Thymus (tissue), 11 donors: ENCODE measurements around the gene HSD11B2. TPM values are rescaled to one million over a fixed set of nuclear protein-coding genes. Genes with fewer than 3 reads are reported as not detected.
"Not testable (repeated sequence)": the region's sequence is repeated elsewhere in the genome, so short reads cannot be mapped to it uniquely, and the experiment has no call there.

ENCODE experiments used
- DNase-seq, 9 donors: peaks; one replicate each; pipeline ENCODE4 v3.0.0-alpha.2; 2013; ENCODE audit warnings: low spot score in 9 of 9, low read depth in 6 of 9, missing footprints in 1 of 9
- H3K27ac ChIP-seq, 2 donors: one replicate each; pipeline ENCODE4 v1.5.1; 2013; ENCODE audit warnings: control low read depth in 1 of 2, low read depth in 1 of 2, low read length in 1 of 2, mild to moderate bottlenecking in 1 of 2, moderate library complexity in 1 of 2
- H3K27me3 ChIP-seq, 2 donors: one replicate each; pipeline ENCODE4 v1.5.1; 2013; ENCODE audit warnings: low read length in 1 of 2; ENCODE audit not compliant: control insufficient read depth in 2 of 2, insufficient read depth in 1 of 2
- H3K36me3 ChIP-seq, 2 donors: one replicate each; pipeline ENCODE4 v1.5.1; 2013; ENCODE audit warnings: low read length in 1 of 2, mild to moderate bottlenecking in 1 of 2, moderate library complexity in 1 of 2; ENCODE audit not compliant: control insufficient read depth in 2 of 2, insufficient read depth in 2 of 2
- H3K4me1 ChIP-seq, 2 donors: one replicate each; pipeline ENCODE4 v1.5.1; 2013; ENCODE audit warnings: low read length in 2 of 2; ENCODE audit not compliant: control insufficient read depth in 2 of 2, insufficient read depth in 2 of 2
- H3K4me3 ChIP-seq, 2 donors: one replicate each; pipeline ENCODE4 v1.5.1; 2013; ENCODE audit warnings: low read length in 2 of 2, control low read depth in 1 of 2, mild to moderate bottlenecking in 1 of 2
- H3K9me3 ChIP-seq, 2 donors: one replicate each; pipeline ENCODE4 v1.5.1; 2013; ENCODE audit warnings: low read length in 1 of 2, mild to moderate bottlenecking in 1 of 2; ENCODE audit not compliant: control insufficient read depth in 2 of 2, insufficient read depth in 1 of 2
- WGBS: extraction: QIAGEN DNeasy Blood & Tissue Kit; methylation state at CpG from one replicate; pipeline ENCODE4 v1.1.7; 2013; 5-methylcytosine and 5-hydroxymethylcytosine counted together
- polyA plus RNA-seq: library from polyadenylated mRNA; stranded (reverse); fragments of 200-250 nt; gene quantifications from one replicate; pipeline ENCODE4 v1.2.3, GENCODE V29; 2013
- total RNA-seq: library from RNA; stranded (reverse); fragments of 120-200 nt; gene quantifications from one replicate; pipeline ENCODE4 v1.2.4, GENCODE V29; 2013
- donor health status: healthy.

Gene HSD11B2
- total and polyA plus RNA-seq, 2 donors: 0.09 to 7.8 TPM

DNA sequence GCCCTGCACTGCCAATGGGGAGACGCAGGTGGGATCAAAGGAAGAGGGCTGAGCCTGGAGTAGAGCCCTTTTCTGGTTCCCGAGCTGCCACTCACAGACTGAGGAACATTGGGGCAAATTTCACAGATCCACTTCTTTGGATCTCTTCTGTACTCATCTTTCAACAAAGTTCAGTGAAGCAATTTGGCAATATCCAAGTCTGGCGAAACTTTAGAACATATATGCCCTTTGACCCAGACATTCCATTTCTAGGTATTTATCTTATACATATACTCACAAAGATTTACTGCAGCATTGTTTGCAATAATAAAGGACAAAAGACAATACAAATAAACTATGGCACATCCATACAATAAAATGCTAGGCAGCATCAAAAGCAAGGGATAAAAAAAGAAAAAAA, 19.6 kb upstream of the HSD11B2 start:
- WGBS: 93% methylated on average over 3 of the region's 3 CpGs
- no peak for DNase-seq

DNA sequence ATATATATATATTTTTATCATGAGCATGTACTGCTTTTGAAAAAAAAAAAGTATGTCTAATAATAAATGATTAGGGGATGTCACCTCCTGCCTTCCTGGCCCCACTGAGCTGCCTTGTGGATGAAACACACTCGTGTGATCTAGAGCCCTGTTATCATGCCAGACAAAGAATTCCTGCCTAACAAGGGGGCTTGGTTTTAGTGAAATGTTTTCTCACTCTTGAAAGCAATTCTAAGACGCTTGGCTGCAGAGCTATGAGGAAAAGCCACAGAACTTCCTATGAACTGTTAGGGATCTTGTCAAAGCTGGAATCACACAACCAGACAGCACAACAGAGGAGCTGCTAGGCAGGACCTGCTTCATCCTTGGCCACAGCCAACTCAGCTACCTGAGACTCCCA, 18.6 kb upstream of the HSD11B2 start:
- Histone ChIP-seq H3K4me3 (no peak overlapping the region), H3K27me3 (peaks cover 13 to 41% of the 10 kb centered on the region in 2 donors), H3K4me1 (peaks cover 4 to 10% of the 10 kb centered on the region in 2 donors), H3K36me3 (no peaks in the 10 kb centered on the region), H3K27ac (no peak overlapping the region), H3K9me3 (no peaks in the 10 kb centered on the region)
- 72% methylated on average over 2 of the region's 2 CpGs for WGBS
- DNase-seq: no peak

More for the DNA sequence above, 19.6 kb upstream of the HSD11B2 start:
- peaks cover 4 to 7% of the 10 kb centered on the region in 2 donors for H3K4me1 ChIP-seq
- no peak overlapping the region for H3K27ac ChIP-seq
- H3K4me3 ChIP-seq: no peak overlapping the region
- H3K9me3 ChIP-seq: no peaks in the 10 kb centered on the region
- no peaks in the 10 kb centered on the region for H3K36me3 ChIP-seq
- peaks cover 10 to 33% of the 10 kb centered on the region in 2 donors for H3K27me3 ChIP-seq

DNA sequence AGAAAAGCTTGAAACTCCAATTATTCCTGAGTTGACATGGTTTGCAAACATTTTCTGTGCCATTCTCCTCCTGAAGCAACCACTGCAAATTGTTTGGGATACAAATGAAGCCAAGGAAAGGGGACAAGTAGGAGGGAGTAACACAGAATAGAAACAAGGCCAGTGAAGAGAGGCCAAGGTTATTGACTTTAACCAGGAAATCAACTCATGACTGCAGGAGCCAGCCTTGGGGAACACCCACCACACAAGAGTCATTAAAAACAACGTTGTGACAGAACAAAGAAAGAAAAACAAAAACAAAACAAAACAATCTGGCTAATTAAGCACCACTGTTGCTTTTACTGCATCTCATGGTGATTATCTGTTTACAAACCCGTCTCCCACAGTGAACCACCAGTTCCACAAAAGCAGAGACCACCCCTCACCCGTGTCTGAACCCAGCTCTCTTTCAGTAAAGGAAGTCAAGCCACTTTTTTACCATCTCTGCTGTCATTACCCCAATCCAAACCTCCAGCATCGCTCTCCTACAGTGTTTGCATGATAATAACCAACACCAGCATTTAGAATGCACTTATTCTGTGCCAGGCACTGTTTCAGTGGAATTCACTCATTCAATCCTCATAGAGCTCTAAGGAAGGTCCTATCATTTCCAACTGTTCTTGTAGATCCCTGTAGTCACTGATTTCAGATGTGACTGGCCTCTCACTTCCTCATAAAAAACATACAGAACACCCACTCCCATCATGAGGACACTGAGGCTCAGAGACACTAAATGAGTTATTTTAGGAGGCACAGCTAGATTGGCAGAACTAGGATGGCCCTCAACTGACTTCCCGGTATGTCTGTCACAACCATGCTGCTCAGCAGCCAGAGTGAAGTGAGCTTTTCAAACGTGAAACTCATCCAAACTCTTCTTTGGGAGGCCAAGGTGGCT, 16.7 kb upstream of the HSD11B2 start:
- H3K4me1 ChIP-seq: peaks cover 4 to 10% of the 10 kb centered on the region in 2 donors
- H3K9me3 ChIP-seq: no peaks in the 10 kb centered on the region
- WGBS: 88% methylated on average over 6 of the region's 6 CpGs
- no peak overlapping the region for H3K27ac ChIP-seq
- peaks cover 15 to 57% of the 10 kb centered on the region in 2 donors for H3K27me3 ChIP-seq
- no peak overlapping the region for H3K4me3 ChIP-seq
- no peak for DNase-seq
- H3K36me3 ChIP-seq: no peaks in the 10 kb centered on the region

GRCh38 chr16:67415421-67415820, 15.5 kb upstream of the HSD11B2 start:
- DNase-seq, H3K9me3 ChIP-seq, H3K27ac ChIP-seq, H3K4me1 ChIP-seq, H3K36me3 ChIP-seq: not testable (repeated sequence)
- WGBS: 98% methylated on average over 19 of the region's 19 CpGs
- H3K4me3 ChIP-seq: peak overlapping the region in 1 of 2 donors; percentile 5
- peaks cover 15 to 62% of the 10 kb centered on the region in 2 donors for H3K27me3 ChIP-seq

GRCh38 chr16:67415872-67416793, 14.8 kb upstream of the HSD11B2 start, which contains the start of gene ZDHHC1:
Gene ZDHHC1 (minus strand): TSS chr16:67416477. CDS start chr16:67407775, 8,702 bp downstream.
- H3K4me3 ChIP-seq: peak within 1 kb of the TSS; percentile 5 to 52
- H3K4me1 ChIP-seq: peaks cover 4 to 10% of the 10 kb centered on the region in 2 donors
- no peaks in the 10 kb centered on the region for H3K9me3 ChIP-seq
- no peak within 1 kb of the TSS for H3K27ac ChIP-seq
- 4% methylated on average over 73 of the region's 73 CpGs for WGBS
- no peak for DNase-seq
- H3K27me3 ChIP-seq: peaks cover 15 to 62% of the 10 kb centered on the region in 2 donors
- H3K36me3 ChIP-seq: no peaks in the 10 kb centered on the region

- H3K36me3 ChIP-seq: no peaks in the 10 kb centered on the region
- no peak overlapping the region for H3K27ac ChIP-seq
- DNase-seq: no peak
- peaks cover 15 to 67% of the 10 kb centered on the region in 2 donors for H3K27me3 ChIP-seq
- 96% methylated on average over 2 of the region's 2 CpGs for WGBS
- H3K4me1 ChIP-seq: peaks cover 4 to 9% of the 10 kb centered on the region in 2 donors
- H3K9me3 ChIP-seq: no peaks in the 10 kb centered on the region
- no peak overlapping the region for H3K4me3 ChIP-seq
Observed at GRCh38 chr16:67417333-67418061, 13.4 kb upstream of the HSD11B2 start.

GRCh38 chr16:67419502-67419901, 11.4 kb upstream of the HSD11B2 start:
- Histone ChIP-seq H3K4me1 (peaks cover 4 to 7% of the 10 kb centered on the region in 2 donors), H3K4me3 (no peak overlapping the region), H3K36me3 (no peaks in the 10 kb centered on the region), H3K9me3 (no peaks in the 10 kb centered on the region), H3K27ac (no peak overlapping the region), H3K27me3 (peaks cover 12 to 79% of the 10 kb centered on the region in 2 donors)
- 94% methylated on average over 3 of the region's 3 CpGs for WGBS
- DNase-seq: no peak

DNA sequence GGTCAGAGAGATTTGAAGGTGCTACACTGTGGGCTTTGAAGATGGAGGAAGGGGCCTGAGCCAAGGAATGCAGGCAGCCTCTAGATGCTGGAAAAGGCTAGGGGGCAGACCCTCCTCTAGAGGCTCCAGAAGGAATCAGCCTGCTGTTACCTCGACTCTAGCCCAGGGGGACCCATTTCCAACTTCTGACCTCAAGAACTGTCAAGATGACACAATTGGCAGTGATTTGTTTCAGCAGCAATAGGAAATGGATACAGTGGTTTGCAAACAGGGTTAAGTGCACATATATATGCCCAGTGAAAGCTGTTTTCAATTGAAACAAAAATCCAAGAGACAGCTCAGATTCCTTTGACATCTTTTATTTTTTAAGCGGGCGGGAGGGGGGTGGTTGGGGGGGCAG, 11.0 kb upstream of the HSD11B2 start:
- H3K4me1 ChIP-seq: peaks cover 4 to 7% of the 10 kb centered on the region in 2 donors
- no peaks in the 10 kb centered on the region for H3K9me3 ChIP-seq
- no peak overlapping the region for H3K27ac ChIP-seq
- DNase-seq: no peak
- H3K4me3 ChIP-seq: no peak overlapping the region
- H3K27me3 ChIP-seq: peaks cover 11 to 79% of the 10 kb centered on the region in 2 donors
- H3K36me3 ChIP-seq: no peaks in the 10 kb centered on the region
- 82% methylated on average over 3 of the region's 3 CpGs for WGBS
